GM10847 (cell line): Measurements from ENCODE around the gene DLGAP4.

Source experiments
- POLR2A ChIP-seq: IDR thresholded peaks from 2 replicates; pipeline ENCODE4 v1.6.1; 2011; ENCODE audit not compliant: insufficient read length; ENCODE audit errors: extremely low read depth

DLGAP4 gene

DNA sequence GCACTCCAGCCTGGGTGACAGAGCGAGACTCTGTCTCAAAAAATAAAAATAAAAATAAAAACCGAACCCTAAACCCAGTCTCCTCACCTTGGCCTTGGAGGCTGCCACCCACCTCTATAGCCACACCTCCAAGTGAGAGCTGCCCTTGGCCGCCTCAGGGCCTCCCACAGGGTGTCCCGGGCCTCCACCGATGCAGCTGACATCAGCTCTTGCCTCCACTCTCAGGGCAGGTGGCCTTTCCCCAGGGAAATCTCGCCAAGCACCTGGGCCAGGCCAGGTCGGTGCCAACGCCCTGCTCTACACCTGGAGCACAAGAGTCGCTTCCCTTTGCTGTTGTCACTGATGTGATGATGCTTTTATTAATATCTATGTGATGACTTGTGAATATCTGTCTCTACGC lies 226.2 kb downstream of the DLGAP4 start:
- TF ChIP-seq POLR2A, result no peak

GRCh38 chr20:36532822-36533221 lies 226.7 kb downstream of the DLGAP4 start:
- TF ChIP-seq POLR2A, result no peak

GRCh38 chr20:36538026-36538722 lies 232.0 kb downstream of the DLGAP4 start:
- no peak for TF ChIP-seq POLR2A

GRCh38 chr20:36540551-36541211 lies 234.5 kb downstream of the DLGAP4 start:
- TF ChIP-seq POLR2A, result no peak

DNA sequence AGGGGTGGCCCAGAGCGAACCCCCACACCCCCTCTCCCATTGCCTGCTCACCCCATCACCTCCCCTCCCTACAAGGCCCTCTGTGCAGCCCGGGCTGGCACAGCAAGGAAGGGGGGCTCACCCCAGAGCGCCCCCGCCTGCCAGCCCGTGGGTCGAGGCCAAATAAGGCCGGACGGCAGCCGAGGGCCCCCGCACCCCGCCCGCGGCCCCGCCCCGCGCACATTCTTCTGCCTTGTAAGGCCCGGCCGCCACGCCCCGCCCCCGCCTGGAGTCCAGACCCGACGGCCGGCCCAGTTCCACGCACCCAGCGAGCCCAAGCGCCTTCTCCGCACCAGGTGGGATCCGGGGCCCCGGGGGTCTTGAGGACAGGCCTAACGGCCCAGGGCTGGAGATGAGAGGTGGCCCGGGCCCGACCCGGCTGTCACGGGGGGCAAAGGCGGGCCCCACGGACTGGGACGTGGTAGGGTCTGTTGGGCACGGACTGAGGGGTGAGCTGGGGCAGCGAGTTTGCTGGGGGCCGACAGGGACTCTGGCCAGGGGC lies 235.2 kb downstream of the DLGAP4 start, which contains the start of gene MYL9:
Gene MYL9 (plus strand): TSS at position 293 of the 541 bp plus-strand sequence. CDS start 3,366 bp downstream, outside the sequence.
- TF ChIP-seq POLR2A, result no peak

GRCh38 chr20:36541768-36542488 lies 235.8 kb downstream of the DLGAP4 start:
- no peak for TF ChIP-seq POLR2A

- no peak for TF ChIP-seq POLR2A
Observed at GRCh38 chr20:36542516-36543183, 236.5 kb downstream of the DLGAP4 start.

GRCh38 chr20:36543184-36544133 lies 237.3 kb downstream of the DLGAP4 start:
- no peak for TF ChIP-seq POLR2A

DNA sequence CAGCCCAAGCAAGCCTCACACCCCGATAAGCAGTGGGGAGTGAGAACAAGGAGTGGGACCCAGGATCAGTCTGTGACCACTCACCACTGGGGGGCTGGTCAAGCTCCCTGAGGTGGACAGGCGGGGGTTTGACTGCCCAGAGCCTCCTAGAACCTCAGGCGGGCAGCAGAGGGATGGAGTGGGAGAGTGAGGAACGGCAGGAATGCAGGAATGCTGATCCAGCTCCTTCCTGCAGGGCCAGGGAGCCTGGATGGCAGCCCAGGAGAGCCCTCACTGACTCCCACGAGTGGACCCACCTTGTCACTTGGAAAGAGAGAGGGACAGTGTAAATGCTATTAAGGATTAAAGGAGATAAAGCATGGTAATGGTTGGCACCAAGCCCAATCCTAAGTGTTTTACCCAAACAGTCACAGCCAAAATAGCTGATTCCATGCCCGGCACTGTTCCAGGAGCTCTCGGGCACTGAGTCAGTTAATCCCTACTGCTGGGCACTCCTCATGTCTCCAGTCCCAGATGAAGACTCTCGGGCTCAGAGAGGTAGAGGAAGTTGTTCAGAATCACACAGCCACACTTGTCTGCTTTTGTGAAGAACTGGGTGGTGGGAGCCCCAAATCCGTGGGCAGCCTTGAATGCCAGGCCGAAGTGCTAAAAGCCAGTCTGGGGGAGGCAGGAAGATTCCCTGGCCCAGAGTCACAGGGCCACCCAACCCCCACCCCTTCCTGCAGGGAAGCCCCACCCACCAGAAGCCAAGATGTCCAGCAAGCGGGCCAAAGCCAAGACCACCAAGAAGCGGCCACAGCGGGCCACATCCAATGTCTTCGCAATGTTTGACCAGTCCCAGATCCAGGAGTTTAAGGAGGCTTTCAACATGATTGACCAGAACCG lies 238.2 kb downstream of the DLGAP4 start:
- TF ChIP-seq POLR2A, result no peak

GRCh38 chr20:36546111-36546736 lies 240.1 kb downstream of the DLGAP4 start:
- no peak for TF ChIP-seq POLR2A

DNA sequence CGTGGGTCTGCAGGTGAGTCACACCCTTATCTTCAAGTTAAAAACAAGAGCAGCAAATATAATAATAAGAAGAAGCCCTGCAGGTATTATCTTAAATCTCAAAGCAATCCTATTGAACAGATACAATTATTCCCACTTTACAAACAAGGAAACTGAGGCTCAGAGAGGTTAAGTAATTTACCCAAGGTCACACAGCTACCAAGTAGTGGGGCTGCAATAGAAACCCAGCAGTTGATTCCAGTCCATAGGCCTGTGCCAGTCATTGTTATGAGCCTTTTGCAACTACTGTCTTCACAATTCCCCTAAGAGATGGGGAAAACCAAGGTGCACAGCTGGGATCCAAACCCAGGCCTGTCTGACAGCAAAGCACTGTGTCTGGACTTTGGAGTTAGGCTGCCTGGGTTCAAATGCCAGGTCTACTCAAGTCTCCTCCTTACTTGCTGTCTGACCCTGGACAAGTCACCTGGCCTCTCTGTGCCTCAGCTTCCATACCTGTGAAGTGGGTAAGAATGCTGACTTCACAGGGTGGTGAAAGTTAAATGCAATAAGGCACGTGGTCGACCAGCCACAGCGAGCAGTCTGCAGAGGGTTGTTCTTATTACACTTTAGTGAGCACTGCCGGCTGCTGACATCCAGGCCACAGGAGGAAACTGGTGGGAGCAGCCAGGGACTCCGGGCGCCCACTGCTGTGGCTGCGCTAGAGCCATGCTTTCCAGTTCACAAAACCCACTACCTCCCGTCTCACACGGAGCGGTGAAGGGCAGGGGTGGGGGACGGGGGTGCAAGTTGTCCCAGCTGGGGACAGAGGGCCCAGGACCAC lies 241.3 kb downstream of the DLGAP4 start:
- TF ChIP-seq POLR2A, result no peak

DNA sequence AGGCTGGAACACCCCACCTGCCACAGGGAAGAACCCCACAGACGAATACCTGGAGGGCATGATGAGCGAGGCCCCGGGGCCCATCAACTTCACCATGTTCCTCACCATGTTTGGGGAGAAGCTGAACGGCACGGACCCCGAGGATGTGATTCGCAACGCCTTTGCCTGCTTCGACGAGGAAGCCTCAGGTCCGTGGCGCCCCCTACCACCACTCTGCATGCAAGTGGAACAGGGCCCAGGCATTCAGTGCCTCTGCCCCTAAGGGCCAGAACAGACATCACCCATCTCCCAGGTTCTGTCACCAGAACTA lies 241.8 kb downstream of the DLGAP4 start:
- no peak for TF ChIP-seq POLR2A
